ENCODE measurements around the gene STRIP2. TPM values are rescaled to one million over a fixed set of nuclear protein-coding genes. Genes with fewer than 3 reads are reported as not detected.
A peak's percentile ranks its signal among the peaks of the same experiment; 100 is the strongest.

Gene STRIP2
- total and polyA plus RNA-seq, 11 donors: 7.6 to 43.7 (median 18.2) TPM

DNA sequence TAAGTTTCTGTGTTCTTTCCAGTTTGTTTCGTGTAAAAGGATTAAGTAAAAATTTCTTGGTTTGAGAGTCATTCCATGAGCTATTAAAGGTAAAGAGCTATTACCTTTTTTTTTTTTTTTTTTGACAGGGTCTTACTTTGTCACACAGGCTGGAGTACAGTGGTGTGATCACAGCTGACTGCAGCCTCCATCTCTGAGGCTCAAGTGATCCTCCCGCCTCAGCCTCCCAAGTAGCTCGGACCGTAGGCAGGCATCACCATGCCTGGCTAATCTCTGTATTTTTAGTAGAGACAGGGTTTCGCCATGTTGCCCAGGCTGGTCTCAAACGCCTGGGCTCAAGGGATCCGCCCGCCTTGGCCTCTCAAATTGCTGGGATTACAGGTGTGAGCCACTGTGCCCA lies 69.5 kb downstream of the STRIP2 start:
- TF ChIP-seq POLR2A (IDR thresholded peaks at IDR 0.05): no peak
- TF ChIP-seq, protein P1, sequence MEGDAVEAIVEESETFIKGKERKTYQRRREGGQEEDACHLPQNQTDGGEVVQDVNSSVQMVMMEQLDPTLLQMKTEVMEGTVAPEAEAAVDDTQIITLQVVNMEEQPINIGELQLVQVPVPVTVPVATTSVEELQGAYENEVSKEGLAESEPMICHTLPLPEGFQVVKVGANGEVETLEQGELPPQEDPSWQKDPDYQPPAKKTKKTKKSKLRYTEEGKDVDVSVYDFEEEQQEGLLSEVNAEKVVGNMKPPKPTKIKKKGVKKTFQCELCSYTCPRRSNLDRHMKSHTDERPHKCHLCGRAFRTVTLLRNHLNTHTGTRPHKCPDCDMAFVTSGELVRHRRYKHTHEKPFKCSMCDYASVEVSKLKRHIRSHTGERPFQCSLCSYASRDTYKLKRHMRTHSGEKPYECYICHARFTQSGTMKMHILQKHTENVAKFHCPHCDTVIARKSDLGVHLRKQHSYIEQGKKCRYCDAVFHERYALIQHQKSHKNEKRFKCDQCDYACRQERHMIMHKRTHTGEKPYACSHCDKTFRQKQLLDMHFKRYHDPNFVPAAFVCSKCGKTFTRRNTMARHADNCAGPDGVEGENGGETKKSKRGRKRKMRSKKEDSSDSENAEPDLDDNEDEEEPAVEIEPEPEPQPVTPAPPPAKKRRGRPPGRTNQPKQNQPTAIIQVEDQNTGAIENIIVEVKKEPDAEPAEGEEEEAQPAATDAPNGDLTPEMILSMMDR (IDR thresholded peaks at IDR 0.05): no peak
- H3K9me3 ChIP-seq: no peaks in the 10 kb centered on the region

GRCh38 chr7:129512192-129512591 lies 78.0 kb downstream of the STRIP2 start:
- Histone ChIP-seq H3K27me3 (peaks cover 0 to 11% (median 0%) of the 10 kb centered on the region in 9 donors), H3K4me3 (no peak overlapping the region), H3K4me1 (no peaks in the 10 kb centered on the region), H3K36me3 (no peaks in the 10 kb centered on the region), H3K9me3 (no peaks in the 10 kb centered on the region), H3K27ac (no peak overlapping the region)
- ATAC-seq: no peak
- TF ChIP-seq, protein P1 (IDR thresholded peaks at IDR 0.05): no peak
- no peak for TF ChIP-seq POLR2A (IDR thresholded peaks at IDR 0.05)
- intact Hi-C loops (cut with DNase I): no loop called here
- peak in 1 of 5 donors; percentile 33 for DNase-seq
- 57 to 67% (median 66%) methylated on average over 8 of the region's 8 CpGs for WGBS, 4 donors

More for the DNA sequence above, 69.5 kb downstream of the STRIP2 start:
- no peak for DNase-seq
- no peak overlapping the region for H3K27ac ChIP-seq
- H3K36me3 ChIP-seq: no peaks in the 10 kb centered on the region
- intact Hi-C loops (cut with DNase I): loop anchor here in 3 of 10 donors (5.0 to 10.0 kb wide), 3 partner anchors 139 to 501 kb away; no protein-coding TSS in a partner anchor
- peaks cover 0 to 17% (median 0%) of the 10 kb centered on the region in 9 donors for H3K27me3 ChIP-seq
- no peak overlapping the region for H3K4me3 ChIP-seq
- no peak for ATAC-seq
- H3K4me1 ChIP-seq: peaks cover 0 to 16% (median 7%) of the 10 kb centered on the region in 12 donors
- WGBS, 4 donors: 93 to 96% (median 95%) methylated on average over 8 of the region's 8 CpGs

DNA sequence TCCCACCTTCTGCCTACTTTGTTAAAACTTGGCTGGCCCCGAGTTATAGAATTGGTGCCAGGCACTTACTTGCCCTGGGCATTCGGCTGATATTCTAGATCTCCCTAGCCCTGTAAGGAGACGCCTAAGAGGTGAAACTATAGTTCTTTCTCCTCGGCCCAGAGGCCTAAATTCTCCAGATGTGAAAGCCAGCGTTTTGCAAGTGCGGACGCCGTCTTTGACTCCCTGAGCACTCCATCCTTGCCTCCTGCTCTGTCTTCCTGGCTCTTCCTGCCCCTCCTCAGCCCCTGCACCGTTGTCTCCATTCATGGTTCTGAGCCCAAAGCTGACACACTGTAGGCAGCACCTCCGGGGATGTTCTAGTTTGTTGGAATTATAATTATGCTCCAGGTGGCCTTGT lies 79.3 kb downstream of the STRIP2 start:
- intact Hi-C loops (cut with DNase I): no loop called here
- Histone ChIP-seq H3K27ac (no peak overlapping the region), H3K27me3 (peaks cover 0 to 15% (median 0%) of the 10 kb centered on the region in 9 donors), H3K9me3 (no peaks in the 10 kb centered on the region), H3K36me3 (no peaks in the 10 kb centered on the region), H3K4me3 (no peak overlapping the region), H3K4me1 (no peaks in the 10 kb centered on the region)
- TF ChIP-seq, protein P1 (IDR thresholded peaks at IDR 0.05): no peak
- TF ChIP-seq POLR2A (IDR thresholded peaks at IDR 0.05): no peak
- no peak for ATAC-seq
- 82 to 90% (median 84%) methylated on average over 10 of the region's 10 CpGs for WGBS, 4 donors
- DNase-seq: no peak

DNA sequence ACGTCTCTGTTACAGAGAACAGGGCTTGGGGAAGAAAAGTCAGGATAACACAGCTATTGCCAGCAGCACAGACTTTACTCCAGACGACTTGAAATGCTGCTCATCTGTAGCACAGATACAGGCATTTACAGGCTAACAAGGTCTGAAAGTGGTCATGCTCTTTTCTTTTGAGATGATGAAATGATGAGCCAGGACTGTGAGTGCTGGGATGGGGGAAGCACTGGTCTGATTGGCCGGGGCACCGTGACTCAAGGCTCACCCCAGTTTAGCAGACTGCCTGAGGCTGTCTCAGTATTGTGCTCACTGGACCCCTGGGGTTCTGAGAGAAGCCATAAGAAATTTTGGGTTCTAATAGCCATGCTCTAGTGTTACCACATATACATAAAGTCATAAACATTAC lies 80.5 kb downstream of the STRIP2 start:
- H3K27ac ChIP-seq: no peak overlapping the region
- no peaks in the 10 kb centered on the region for H3K9me3 ChIP-seq
- no peaks in the 10 kb centered on the region for H3K36me3 ChIP-seq
- H3K27me3 ChIP-seq: peaks cover 0 to 15% (median 0%) of the 10 kb centered on the region in 9 donors
- no peaks in the 10 kb centered on the region for H3K4me1 ChIP-seq
- DNase-seq (no peak), ATAC-seq (no peak)
- 47 to 67% (median 53%) methylated on average over 4 of the region's 4 CpGs for WGBS, 4 donors
- TF ChIP-seq, protein P1 (IDR thresholded peaks at IDR 0.05): no peak
- TF ChIP-seq POLR2A (IDR thresholded peaks at IDR 0.05): no peak
- H3K4me3 ChIP-seq: no peak overlapping the region
- intact Hi-C loops (cut with DNase I): no loop called here
